ENCODE measurements around the gene MPV17L2.

The MPV17L2 gene

DNA sequence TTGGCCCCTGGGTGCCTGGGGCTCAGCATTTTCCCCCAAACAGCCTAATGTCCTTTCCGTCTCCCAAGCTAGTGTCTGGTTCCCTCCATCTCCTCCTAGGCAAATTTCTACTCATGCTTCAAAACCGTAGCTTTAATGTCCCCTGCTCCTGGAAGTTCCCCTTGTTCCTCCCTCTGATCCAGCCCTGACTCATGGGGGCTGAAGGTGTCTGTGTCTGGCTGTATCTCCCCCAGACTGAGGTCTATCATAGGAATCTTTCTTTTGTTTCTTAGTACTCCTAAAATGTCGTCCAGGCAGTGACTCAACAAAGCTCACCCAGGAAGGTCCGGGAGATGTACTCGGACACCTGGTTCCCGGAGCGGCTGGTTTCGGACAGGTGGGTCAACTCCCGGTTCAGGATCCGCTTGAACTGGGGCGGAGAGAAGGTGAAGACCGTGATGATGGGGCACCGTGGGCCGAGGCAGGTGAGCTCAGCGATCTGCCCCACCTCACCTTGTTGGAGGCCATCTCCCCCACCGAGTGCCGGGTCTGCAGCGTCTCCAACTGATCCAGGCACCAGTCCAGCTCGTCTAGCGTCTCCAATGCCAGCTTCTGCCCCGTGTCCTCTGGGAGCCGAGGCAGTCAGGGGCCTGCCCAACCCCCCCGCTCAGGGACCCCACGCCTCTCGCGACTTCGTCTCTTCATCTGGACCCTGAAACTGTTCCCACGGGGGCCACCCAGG is 27.1 kb downstream of the MPV17L2 start:
- DNase-seq = no peak

DNA sequence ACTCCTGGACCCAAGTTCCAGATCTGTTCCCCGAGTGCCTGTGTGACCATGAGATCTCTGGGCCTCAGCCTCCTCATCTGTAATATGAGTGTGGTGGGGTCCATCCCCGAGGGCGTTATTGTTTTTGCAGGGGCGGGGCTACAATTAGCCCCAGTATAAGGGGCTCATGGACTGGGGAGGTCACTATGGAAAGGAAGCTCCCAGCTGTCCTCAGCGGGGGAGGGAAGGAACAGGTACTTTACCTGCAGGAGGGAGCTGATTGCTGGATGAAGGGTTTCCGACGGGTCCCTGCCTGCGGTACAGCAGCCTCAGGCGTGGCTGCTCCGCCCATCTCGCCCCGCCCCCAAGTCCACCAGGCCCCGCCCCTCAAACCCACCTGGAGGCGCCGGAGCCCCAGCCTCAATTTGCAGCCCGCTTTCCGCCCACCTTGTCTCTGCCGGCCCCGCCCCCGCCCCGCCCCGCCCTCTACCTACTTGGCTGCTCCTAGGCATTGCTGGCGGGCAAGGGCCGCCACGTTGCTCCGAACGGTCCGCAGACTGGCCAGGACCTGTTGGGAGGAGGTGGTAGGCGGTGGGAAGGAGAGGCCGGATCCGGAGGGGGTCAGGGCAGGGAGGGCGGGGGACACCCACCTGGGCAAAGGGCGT is 27.7 kb downstream of the MPV17L2 start:
- DNase-seq = no peak

DNA sequence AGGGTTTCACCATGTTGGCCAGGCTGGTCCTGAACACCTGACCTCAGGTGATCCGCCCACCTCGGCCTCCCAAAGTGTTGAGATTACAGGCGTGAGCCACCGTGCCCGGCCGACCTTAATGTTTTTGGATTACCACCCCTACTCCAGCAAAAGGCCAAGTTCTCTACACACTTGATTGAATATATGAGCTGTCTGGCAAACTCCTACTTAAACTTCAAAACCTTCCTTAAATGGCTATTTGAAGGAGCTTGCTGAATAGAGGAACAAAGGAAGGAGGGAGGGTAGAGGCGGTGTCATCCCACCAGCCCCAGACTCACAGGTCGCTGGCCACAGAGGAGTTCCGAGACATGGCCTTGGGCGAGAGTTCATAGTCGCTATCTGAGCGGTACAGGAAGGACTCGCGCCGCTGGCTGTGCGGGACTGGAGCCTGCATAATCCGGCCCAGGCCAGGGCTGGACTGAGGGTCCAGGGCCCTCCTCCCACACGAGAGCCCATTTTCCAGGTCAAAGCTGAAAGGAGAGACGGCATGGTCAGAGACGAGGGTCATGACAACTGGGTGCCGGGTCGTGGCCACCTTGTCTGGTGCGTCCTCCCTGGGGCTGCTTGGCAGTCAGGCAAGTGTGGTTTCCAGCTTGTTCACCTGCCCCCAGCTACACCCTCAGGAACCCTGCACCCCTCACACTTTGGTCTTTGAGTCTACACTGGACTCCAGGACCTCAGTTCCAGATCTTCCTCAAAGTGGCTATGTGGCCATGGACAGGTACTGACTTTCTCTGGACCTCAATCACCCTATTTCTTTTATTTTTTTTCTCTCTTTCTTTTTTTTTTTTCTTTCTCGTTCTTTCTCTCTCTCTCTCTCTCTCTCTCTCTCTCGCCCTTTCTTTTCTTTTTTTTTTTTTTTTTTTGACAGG is 29.1 kb downstream of the MPV17L2 start:
- DNase-seq = no peak

DNA sequence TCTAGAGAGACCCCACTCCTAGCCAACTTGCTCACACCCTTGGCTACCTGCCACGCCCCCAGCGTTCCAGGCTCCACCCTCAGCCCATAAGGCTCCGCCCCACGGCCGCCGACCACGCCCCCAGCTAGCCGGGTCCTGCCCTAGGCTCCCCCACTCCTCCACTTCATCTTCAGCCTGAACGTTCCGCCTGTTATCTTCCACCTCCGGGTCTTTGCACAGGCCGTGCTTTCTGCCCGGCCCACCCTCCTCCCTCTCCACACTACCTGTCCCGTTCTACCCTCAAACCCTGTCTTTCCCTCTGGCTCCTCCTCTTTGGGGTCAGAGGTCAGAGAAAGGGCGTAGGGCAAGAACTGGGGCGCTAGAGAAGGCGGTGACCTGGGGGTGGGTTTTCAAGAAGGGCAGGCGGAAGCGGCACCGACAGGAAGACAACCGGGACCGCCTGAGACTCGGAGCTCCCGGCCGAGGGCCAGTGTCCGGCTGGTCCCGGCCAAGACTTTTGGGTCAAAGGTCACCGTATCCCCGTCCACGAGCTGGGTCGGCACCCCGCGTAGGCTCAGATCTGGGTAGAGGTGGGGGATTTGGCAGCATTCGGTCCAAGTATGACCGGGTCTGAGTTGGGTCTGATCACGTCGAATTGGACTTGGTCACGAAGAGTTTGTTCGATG is 31.0 kb downstream of the MPV17L2 start:
- no peak for DNase-seq

DNA sequence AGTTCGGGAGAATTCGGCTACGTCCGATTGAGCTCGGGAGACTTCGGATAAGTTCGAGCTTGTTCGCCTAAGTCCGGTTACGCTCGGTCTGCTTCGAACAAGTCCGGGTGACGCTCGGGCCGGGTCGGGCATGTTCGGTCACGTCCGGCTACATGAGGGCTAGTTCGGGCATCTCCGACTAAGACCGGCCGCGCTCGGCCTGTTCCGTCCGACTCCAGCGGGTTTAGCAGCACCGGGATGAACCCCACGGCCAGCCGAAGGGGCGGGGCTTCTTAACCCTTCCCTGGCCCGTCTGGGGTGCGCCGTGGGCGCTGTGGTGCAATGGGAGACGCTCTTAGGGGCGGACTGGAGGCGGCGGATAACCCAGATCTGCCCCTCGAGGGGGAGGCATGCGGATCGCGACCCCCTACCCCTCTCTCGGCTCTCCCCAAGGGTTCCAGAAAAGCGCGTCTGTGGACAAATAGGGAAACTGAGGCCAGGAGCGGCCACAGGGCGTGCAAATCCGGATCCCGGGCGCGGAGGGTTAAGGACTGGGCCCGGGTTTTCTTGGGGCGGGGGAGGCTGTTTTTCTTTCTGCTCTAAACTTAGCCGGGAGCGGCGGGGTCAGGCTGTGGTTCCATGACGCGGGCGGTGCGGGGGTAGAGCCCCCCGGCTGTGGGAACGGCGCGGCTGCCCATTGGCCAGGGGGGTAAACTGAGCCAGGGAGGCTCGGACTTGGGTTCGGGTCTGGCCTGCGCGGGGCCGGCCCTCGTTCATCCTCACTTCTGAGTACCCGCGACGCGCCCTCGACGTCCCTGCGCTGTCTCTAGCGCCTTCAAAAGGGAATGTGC is 31.7 kb downstream of the MPV17L2 start:
- DNase-seq = peak; percentile 95

DNA sequence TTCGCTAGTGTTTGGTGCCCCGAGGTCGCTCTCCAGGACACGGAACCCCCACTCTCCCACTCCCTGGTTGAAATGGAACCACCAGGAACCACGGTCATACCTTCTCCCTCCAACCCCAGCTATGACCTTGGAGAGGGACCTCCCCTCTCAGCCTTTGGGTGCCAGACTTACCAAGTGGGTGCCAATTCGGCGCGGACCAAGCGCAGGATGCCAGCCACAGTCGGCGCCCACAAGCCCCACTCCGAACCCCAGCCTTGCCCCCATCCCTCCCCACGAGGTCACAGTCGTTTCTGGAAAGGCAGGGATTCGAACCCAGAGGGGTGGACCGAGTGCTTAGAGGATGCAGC is 32.3 kb downstream of the MPV17L2 start:
- DNase-seq = no peak

DNA sequence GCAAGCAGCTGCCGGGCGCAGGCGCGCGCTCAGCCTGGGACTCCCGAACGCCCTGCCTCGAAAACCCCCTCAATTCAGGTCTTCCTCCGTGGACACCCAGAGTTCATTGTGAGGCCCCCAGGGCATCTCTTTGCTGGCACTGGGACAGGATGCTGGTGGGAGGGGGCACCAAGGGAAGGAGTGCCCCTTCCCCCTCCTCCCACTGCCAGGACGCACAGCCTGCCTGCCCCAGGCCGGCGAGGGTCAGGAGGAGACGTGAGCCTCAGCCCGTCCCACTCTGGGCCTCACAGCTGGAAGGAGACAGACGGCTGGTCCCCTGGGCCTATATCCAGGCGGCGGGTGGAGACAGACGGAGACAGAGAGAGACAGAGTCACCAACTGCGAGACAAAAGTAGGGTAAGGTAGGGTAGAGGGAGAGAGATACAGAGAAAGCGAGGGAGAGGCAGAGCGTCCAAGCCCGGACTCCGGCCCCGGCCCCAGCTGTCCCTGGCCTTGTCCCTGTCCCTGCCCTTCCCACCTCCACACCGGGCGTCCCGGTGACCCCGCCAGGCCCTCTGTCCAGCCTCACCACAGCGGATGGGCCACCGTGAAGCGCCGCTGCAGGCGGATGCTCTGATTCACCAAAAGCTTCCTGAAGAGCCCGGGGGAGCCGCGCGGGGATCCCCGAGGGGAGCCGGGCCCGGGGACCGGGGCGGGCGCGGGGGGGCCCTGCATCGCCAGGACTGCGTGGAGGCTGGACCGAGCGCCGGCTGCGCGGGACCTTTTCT is 32.9 kb downstream of the MPV17L2 start, which contains the start of gene PDE4C:
Gene PDE4C, minus strand, starts transcription at position 737 of the 767 bp plus-strand sequence. Its CDS starts 23 bp downstream, at position 714.
- DNase-seq = no peak

DNA sequence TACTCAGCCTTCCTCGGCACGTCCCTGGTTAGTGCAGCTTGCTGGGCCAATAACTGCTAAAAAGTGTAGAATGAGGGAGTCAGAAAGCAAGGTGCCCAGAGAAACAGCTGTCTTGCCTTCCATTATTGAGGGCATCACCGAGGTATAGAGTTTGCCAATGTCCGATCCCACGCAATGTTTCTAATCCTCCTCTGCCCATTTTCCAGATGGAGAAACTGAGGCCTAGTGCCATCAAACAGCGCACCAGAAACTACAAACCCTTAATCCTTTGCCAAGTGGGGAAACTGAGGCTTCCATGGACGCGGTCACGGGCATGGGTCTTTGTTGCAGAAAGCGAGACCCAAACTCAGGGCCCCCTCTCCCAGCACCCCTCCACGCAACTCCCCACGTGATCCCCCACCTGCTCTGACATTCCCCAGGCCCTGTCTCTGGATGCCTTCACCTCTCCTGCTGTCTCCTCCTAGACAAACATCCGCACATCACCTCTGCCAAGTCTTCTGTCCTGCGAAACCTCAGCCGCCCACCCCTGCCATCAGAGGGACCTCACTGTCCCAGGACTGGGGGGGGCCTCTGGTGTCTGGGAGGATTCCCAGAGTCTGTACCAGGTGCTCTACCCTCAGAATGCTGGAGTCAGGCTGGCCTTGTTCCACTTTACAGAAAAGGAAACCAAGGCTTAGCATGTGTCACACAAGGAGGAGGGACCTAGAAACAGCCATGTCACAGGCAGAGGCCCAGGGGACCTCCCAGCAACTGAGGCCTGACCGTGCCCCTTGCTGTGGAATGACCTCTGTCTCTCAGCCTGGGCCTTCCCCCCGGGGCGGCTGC is 34.1 kb downstream of the MPV17L2 start:
- DNase-seq = no peak

DNA sequence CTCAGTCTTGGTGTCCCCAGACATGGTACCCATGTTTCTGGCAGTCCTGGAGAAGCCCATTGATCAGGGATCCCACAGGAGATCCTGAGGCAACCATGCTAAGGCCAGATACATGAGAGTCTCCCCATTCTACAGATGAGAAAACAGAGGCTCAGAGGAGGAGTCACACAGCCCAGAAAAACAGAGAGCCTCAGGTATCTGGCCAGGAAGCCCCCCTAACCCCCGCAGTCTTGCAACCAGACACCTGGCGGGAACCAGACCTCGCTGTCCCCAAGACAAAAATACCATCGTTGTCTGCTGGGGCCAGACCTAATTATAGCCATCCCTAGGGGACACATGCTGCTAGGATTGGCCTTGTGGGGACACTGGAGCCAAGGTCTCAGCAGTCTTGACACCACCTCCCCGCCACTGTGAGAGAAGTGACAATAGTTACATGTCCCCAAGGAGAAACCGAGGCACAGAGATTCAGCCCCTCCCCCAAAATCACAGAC is 34.8 kb downstream of the MPV17L2 start:
- DNase-seq = no peak

DNA sequence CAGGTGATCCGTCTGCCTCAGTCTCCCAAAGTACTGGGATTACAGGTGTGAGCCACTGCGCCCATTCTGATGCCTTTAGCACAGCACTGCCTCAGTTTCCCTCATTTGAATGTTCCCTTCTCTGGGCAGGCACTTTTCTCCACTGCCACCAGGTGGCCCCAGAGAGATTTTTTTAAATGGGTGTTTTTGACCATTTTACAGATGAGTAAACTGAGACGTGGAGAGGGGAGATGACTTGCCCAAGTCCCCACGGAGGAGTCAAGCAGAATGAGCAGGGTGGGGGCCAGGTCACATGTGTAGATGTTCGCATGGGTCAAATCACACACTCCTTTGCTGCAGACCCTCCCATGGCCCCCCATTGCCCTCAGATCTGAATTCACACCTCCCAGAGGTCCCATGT is 36.5 kb downstream of the MPV17L2 start:
- no peak for DNase-seq

DNA sequence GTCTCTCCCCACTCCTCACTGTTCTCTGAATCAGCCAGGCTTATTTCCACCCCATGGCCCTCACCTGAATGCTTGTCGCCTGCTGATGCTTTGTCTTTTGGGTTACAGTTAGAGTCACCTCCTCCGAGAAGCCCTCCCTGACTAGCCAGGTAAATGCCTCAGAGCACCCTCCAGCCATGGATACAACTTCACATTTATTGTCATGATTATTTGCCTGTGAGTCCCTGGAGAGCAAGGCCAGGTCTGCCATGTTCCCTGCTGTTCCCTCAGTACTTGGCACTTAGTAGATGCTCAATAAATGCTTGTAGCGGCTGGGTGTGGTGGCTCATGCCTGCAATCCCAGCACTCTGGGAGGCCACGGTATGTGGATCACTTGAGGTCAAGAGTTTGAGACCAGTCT is 36.9 kb downstream of the MPV17L2 start:
- no peak for DNase-seq

DNA sequence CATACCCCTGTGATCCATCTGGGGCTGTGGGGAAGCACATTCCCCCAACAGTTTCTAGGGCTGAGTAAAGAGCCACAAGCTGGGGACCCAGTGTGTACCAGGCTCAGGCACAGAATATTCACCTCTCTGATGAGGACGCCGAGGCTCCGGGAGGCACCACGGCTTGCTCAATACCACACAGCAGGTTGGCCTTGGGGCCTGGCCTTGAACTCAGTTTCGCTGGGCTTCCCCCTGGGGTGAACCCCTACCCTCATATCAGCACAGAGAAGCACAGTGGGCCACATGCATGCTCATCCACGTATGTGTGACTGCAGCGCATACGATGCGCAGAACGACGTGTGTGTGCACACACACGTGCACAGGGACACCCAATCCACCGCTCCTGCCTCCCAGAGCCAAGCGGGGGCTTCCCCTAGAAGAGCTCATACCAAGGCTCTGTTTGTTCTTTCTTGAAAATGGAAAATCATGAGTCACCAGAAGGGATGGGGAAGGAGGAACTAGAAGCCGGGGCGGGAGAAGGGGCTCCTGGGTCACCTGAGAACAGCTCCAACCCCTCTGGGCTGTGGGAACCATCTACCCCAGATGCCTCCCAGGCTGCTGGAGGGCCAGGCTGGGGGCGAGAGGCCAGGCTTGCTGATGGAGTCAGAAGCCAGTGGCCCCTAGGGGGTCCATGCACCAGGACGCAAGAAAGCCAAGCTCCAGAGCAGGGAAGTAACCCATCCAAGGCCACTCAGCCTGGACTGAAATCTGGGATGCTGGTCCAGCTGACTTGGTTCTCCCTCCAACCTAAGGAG is 38.1 kb downstream of the MPV17L2 start:
- DNase-seq = no peak

DNA sequence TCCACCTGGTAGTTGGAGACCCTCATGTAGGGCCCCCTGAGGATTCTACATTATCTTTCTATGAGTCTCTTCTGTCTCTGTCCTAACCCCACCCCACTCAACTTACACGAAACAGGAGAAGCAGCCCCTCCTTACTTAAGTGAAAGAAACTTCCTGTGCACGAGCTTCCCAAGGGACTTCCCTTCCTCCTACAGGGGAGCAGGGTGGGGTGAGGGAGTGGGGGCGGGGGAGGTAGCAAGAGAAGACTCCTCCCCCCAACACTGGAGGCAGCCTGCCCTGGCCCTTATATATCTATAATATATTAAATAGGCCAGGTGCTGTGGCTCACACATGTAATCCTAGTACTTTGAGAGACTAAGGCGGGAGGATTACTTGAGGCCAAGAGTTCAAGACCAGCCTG is 38.8 kb downstream of the MPV17L2 start:
- DNase-seq = no peak

DNA sequence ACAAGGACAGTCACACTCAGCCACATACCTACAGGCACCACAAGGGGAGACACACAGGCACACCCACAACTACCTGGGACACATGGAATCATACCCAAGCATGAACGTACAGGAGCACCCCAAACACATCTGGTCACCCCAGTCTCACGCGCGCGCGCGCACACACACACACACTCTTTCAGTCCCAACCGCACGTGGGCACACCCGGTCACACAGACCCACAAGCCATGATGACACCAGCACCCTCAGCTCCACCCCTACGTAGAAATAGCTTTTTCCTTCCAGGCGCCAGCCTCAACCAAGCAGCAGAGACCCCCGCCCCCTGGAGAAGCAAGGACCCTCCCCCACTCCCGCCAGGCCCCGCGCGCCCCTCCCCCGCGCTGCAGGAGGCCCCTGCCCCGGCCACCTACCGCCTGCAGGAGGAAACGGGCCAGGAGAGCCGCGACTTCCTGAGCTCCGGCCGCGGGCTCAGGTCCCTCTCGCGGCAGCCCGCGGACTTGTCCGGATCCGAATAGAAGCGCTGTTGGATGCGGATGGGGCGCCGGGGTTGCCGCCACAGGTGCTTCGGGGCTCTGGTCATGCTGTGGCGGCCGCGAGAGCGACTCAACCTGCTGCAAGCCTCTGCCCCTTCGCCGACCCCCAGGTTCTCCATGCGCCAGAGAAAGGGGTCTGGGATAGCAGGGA is 39.7 kb downstream of the MPV17L2 start:
- no peak for DNase-seq

DNA sequence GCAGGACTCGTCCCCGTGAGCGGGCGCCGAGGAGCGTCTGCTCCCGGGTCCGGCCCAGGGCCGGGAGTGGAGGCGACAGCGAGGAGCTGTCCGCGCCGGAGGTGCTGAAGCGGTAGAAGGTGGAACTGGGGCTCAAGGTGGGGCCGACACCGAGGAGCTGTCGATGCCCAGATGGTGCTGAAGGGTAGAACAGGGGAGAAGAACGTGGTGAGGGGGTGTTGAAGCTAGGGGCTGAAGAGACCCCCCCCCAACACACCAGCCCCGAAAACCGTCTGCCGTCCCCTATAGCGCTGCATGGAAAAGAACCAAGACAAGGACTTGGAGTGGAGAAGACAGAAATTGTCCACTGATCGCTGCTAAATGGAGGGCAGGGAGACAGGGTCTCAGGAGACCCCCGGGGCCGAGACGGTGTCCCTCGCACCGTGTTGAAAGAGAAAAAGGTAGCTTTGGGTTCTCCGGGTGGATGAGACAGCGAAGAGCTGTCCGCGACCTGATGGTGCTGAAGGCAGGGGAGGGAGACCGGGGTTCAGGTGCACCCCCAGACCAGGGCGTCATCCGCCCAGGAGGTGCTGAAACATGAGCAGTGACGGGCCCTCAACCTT is 40.3 kb downstream of the MPV17L2 start:
- DNase-seq = peak; percentile 53

DNA sequence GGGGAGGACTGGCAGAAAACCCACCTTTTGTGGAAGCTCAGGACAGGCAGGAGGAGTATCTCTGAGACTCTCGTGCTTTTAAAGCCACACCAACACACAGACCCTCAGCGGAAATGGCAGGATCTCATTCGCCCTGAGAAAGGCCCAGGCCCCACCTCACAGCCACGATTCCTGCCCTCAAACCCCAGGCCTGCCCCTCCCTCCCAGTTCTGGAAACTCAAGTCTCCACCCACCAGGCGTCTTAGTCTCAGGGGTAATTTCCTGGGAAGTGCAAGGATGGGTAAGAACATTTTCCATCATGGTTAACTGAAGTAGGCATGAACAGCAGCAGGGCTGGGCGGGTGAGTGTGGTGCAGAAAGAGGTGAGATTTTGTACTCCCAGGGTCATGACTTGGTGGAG is 41.2 kb downstream of the MPV17L2 start:
- DNase-seq = no peak

DNA sequence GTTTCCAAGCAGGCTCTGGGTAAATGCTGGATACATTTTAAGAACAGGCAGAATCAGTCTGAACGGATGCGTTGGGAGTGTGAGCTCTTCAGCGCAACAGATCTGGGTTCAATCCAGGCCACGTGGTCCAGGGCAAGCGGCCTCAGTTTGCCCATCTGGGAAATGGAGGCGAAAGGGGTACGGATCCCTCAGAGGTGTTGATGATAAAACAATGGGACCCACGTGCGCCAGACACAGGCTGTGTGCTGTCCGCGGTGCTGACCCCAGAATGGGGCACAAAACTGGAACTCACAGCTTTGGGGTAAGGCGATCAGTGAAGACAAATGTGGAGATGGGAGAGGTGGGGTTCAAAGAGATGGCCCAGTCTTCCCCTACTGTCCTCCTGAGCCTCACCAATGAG is 46.3 kb downstream of the MPV17L2 start:
- no peak for DNase-seq

DNA sequence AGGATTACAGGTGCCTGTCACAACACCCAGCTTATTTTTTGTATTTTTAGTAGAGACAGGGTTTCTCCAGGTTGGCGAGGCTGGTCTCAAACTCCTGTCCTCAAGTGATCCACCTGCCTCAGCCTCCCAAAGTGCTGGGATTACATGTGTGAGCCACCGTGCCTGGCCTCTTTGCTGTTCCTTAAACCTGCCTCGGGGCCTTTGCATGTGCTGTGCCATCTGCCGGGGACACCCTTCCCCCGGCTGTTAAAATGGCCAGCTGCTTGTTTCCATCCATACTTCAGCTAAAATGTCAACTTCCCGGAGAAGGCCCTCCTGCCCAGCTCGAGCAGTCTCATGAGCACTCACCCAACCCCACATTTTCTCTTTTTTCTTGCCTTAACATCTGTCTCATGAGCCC is 52.3 kb downstream of the MPV17L2 start:
- no peak for DNase-seq
